ENCODE data around the gene FGFBP1.
"Not testable (repeated sequence)": the region's sequence is repeated elsewhere in the genome, so short reads cannot be mapped to it uniquely, and the experiment has no call there.

FGFBP1 gene

GRCh38 chr4:15945516-15945915 is 7.0 kb upstream of the FGFBP1 start:
- DNase-seq (ENCODE audit: low spot score): no peak

GRCh38 chr4:15944895-15945294 is 6.4 kb upstream of the FGFBP1 start:
- no peak for DNase-seq (ENCODE audit: low spot score)

- DNase-seq (ENCODE audit: low spot score): no peak
Measured at GRCh38 chr4:15942283-15942682, 3.7 kb upstream of the FGFBP1 start.

- no peak for DNase-seq (ENCODE audit: low spot score)
Measured at GRCh38 chr4:15938182-15938581, 358 bp downstream of the FGFBP1 start.

- DNase-seq (ENCODE audit: low spot score): no peak
Measured at GRCh38 chr4:15936495-15936894, 2.0 kb downstream of the FGFBP1 start.

GRCh38 chr4:15935504-15936402 is 2.8 kb downstream of the FGFBP1 start:
- no peak for DNase-seq (ENCODE audit: low spot score)

- no peak for DNase-seq (ENCODE audit: low spot score)
Measured at GRCh38 chr4:15934259-15934658, 4.3 kb downstream of the FGFBP1 start.

- no peak for DNase-seq (ENCODE audit: low spot score)
Measured at GRCh38 chr4:15931451-15932210, 6.9 kb downstream of the FGFBP1 start.

GRCh38 chr4:15930314-15930713 is 8.2 kb downstream of the FGFBP1 start:
- no peak for DNase-seq (ENCODE audit: low spot score)

- no peak for DNase-seq (ENCODE audit: low spot score)
Measured at GRCh38 chr4:15929540-15929939, 9.0 kb downstream of the FGFBP1 start.

- DNase-seq (ENCODE audit: low spot score): no peak
Measured at GRCh38 chr4:15928883-15929282, 9.7 kb downstream of the FGFBP1 start.

- DNase-seq (ENCODE audit: low spot score): no peak
Measured at GRCh38 chr4:15926486-15926885, 12.1 kb downstream of the FGFBP1 start.

- DNase-seq (ENCODE audit: low spot score): no peak
Measured at GRCh38 chr4:15925830-15926229, 12.7 kb downstream of the FGFBP1 start.

GRCh38 chr4:15921592-15921932 is 17.0 kb downstream of the FGFBP1 start:
- DNase-seq (ENCODE audit: low spot score): no peak

- DNase-seq (ENCODE audit: low spot score): no peak
Measured at GRCh38 chr4:15920723-15921591, 17.6 kb downstream of the FGFBP1 start.

GRCh38 chr4:15918484-15919129 is 19.9 kb downstream of the FGFBP1 start:
- DNase-seq (ENCODE audit: low spot score): no peak

GRCh38 chr4:15917297-15917696 is 21.2 kb downstream of the FGFBP1 start:
- no peak for DNase-seq (ENCODE audit: low spot score)

GRCh38 chr4:15916358-15916757 is 22.2 kb downstream of the FGFBP1 start:
- not testable (repeated sequence) for DNase-seq (ENCODE audit: low spot score)

- no peak for DNase-seq (ENCODE audit: low spot score)
Measured at GRCh38 chr4:15914736-15915135, 23.8 kb downstream of the FGFBP1 start.

- no peak for DNase-seq (ENCODE audit: low spot score)
Measured at GRCh38 chr4:15914291-15914690, 24.2 kb downstream of the FGFBP1 start.

- no peak for DNase-seq (ENCODE audit: low spot score)
Measured at GRCh38 chr4:15913631-15913970, 24.9 kb downstream of the FGFBP1 start.

All from CD4-positive, alpha-beta T cell treated with Interleukin-6 at 100 ng/mL for 8 hours (primary cell).